Subcutaneous abdominal adipose tissue (tissue), 5 donors: ENCODE results near the gene SLC25A43.
"Not testable (repeated sequence)": the region's sequence is repeated elsewhere in the genome, so short reads cannot be mapped to it uniquely, and the experiment has no call there.

Experiments used
- H3K27ac ChIP-seq: one replicate; pipeline ENCODE4 v1.7.0; 2013; ENCODE audit warnings: low read depth, mild to moderate bottlenecking, inconsistent platforms, low read length, moderate library complexity
- H3K27me3 ChIP-seq, 5 donors: one replicate each; pipeline ENCODE4 v1.7.0; 2013; ENCODE audit warnings: low read length in 5 of 5, inconsistent platforms in 1 of 5; ENCODE audit not compliant: control insufficient read depth in 5 of 5, insufficient read depth in 4 of 5
- H3K36me3 ChIP-seq, 5 donors: one replicate each; pipeline ENCODE4 v1.7.0; 2013; ENCODE audit warnings: low read length in 5 of 5; ENCODE audit not compliant: control insufficient read depth in 5 of 5, insufficient read depth in 5 of 5
- H3K4me1 ChIP-seq, 5 donors: one replicate each; pipeline ENCODE4 v1.7.0; 2013; ENCODE audit warnings: low read length in 5 of 5, mild to moderate bottlenecking in 3 of 5, moderate library complexity in 1 of 5; ENCODE audit not compliant: control insufficient read depth in 5 of 5, insufficient read depth in 5 of 5
- H3K4me3 ChIP-seq, 5 donors: one replicate each; pipeline ENCODE4 v1.7.0; 2013; ENCODE audit warnings: low read length in 5 of 5, low read depth in 1 of 5
- H3K9ac ChIP-seq, 5 donors: one replicate each; pipeline ENCODE4 v1.7.0; 2013; ENCODE audit warnings: low read length in 5 of 5, mild to moderate bottlenecking in 4 of 5, moderate library complexity in 3 of 5
- H3K9me3 ChIP-seq, 5 donors: one replicate each; pipeline ENCODE4 v1.7.0; 2013; ENCODE audit warnings: low read length in 5 of 5; ENCODE audit not compliant: control insufficient read depth in 5 of 5
- donor health status: healthy.
- donor health status: healthy.
- donor health status: healthy.
- donor health status: healthy.
- donor health status: healthy.

SLC25A43 gene

DNA sequence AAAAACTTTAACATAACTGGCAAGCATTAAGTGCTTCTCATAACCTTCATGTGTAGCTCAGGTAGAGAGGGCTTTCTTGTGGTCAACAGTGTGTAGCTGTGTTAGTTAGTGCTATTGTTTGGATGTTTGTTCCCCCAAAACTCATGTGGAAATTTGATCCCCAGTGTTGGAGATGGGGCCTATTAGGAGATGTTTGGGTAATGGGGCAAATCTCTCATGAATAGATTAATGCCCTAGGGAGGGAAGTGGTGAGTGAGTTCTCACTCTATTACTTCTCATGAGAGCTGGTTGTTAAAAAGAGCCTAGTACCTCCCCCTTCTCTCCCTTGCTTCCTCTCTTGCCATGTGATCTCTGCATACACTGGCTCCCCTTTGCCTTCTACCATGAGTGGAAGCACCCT lies 16.5 kb upstream of the SLC25A43 start:
- H3K27ac ChIP-seq = no peak overlapping the region
- H3K4me3 ChIP-seq = no peak overlapping the region
- H3K9me3 ChIP-seq = peaks cover 0 to 2% (median 0%) of the 10 kb centered on the region in 5 donors
- no peaks in the 10 kb centered on the region for H3K36me3 ChIP-seq
- H3K4me1 ChIP-seq = no peaks in the 10 kb centered on the region
- H3K9ac ChIP-seq = no peak overlapping the region
- peaks cover 0 to 2% (median 0%) of the 10 kb centered on the region in 5 donors for H3K27me3 ChIP-seq

DNA sequence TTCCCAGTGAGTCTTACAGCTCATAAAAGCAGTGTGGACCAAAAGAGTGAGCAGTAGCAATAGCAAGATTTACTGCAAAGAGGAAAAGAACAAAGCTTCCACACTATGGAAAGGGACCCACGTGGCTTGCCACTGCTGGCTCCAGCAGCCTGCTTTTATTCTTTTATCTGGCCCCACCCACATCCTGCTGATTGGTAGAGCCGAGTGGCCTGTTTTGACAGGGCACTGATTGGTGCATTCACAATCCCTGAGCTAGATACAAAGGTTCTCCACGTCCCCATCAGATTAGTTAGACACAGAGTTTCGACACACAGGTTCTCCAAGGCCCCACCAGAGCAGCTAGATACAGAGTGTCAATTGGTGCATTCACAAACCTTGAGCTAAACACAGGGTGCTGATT lies 12.5 kb upstream of the SLC25A43 start:
- not testable (repeated sequence) for H3K9me3 ChIP-seq, H3K27ac ChIP-seq, H3K4me1 ChIP-seq, H3K9ac ChIP-seq, H3K4me3 ChIP-seq, H3K27me3 ChIP-seq, H3K36me3 ChIP-seq

GRCh38 chrX:119387426-119387825 lies 11.7 kb upstream of the SLC25A43 start:
- H3K36me3 ChIP-seq, H3K27ac ChIP-seq, H3K9ac ChIP-seq, H3K4me1 ChIP-seq, H3K27me3 ChIP-seq, H3K4me3 ChIP-seq, H3K9me3 ChIP-seq: not testable (repeated sequence)

- Histone ChIP-seq H3K36me3 (no peaks in the 10 kb centered on the region), H3K27me3 (no peaks in the 10 kb centered on the region), H3K9ac (no peak overlapping the region), H3K27ac (no peak overlapping the region), H3K9me3 (peaks cover 0 to 5% (median 0%) of the 10 kb centered on the region in 5 donors), H3K4me3 (peak overlapping the region in 1 of 5 donors; percentile 10), H3K4me1 (no peaks in the 10 kb centered on the region)
These were observed 9.9 kb upstream of the SLC25A43 start for GRCh38 chrX:119389214-119389613.

GRCh38 chrX:119389871-119390501 lies 9.2 kb upstream of the SLC25A43 start:
- no peaks in the 10 kb centered on the region for H3K4me1 ChIP-seq
- H3K9me3 ChIP-seq = peaks cover 0 to 5% (median 0%) of the 10 kb centered on the region in 5 donors
- H3K36me3 ChIP-seq = no peaks in the 10 kb centered on the region
- no peaks in the 10 kb centered on the region for H3K27me3 ChIP-seq
- H3K4me3 ChIP-seq = peak overlapping the region in 1 of 5 donors; percentile 10
- no peak overlapping the region for H3K27ac ChIP-seq
- no peak overlapping the region for H3K9ac ChIP-seq

DNA sequence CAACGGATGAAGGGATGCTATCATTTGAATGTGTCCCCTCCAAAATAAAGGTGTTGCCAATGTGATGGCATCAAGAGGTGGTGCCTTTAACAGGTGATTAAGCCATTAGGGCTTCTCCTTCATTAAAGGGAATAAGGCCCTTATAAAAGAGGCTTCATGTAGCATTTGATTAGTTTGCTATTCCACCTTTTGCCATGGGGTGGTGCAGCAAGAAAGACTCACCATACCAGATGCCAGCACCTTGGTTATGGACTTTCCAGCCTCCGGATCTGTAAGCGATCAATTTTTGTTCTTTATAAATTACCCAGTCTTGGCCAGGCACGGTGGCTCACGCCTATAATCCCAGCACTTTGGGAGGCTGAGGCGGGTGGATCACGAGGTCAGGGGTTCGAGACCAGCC lies 7.9 kb upstream of the SLC25A43 start:
- H3K9me3 ChIP-seq = peaks cover 0 to 5% (median 0%) of the 10 kb centered on the region in 5 donors
- no peak overlapping the region for H3K4me3 ChIP-seq
- no peak overlapping the region for H3K27ac ChIP-seq
- no peak overlapping the region for H3K9ac ChIP-seq
- no peaks in the 10 kb centered on the region for H3K4me1 ChIP-seq
- H3K27me3 ChIP-seq = no peaks in the 10 kb centered on the region
- H3K36me3 ChIP-seq = no peaks in the 10 kb centered on the region

GRCh38 chrX:119393144-119393543 lies 6.0 kb upstream of the SLC25A43 start:
- Histone ChIP-seq H3K4me3 (no peak overlapping the region), H3K9me3 (peaks cover 0 to 5% (median 0%) of the 10 kb centered on the region in 5 donors), H3K36me3 (no peaks in the 10 kb centered on the region), H3K9ac (no peak overlapping the region), H3K4me1 (no peaks in the 10 kb centered on the region), H3K27ac (no peak overlapping the region), H3K27me3 (peaks cover 0 to under 1% (median 0%) of the 10 kb centered on the region in 5 donors)

GRCh38 chrX:119398587-119398973 lies 556 bp upstream of the SLC25A43 start:
- Histone ChIP-seq H3K27ac (peak overlapping the region; percentile 80), H3K27me3 (peaks cover 0 to 3% (median 0%) of the 10 kb centered on the region in 5 donors), H3K4me1 (peaks cover 0 to 23% (median 18%) of the 10 kb centered on the region in 5 donors), H3K9me3 (no peaks in the 10 kb centered on the region), H3K36me3 (no peaks in the 10 kb centered on the region), H3K4me3 (peak overlapping the region; percentile 48 to 74 (median 67)), H3K9ac (peak overlapping the region; percentile 52 to 81 (median 66))

GRCh38 chrX:119399772-119400101 lies 601 bp downstream of the SLC25A43 start:
- peaks cover 0 to 32% (median 18%) of the 10 kb centered on the region in 5 donors for H3K4me1 ChIP-seq
- no peaks in the 10 kb centered on the region for H3K9me3 ChIP-seq
- peak overlapping the region; percentile 63 to 71 (median 66) for H3K4me3 ChIP-seq
- H3K27me3 ChIP-seq = peaks cover 0 to 3% (median 0%) of the 10 kb centered on the region in 5 donors
- no peaks in the 10 kb centered on the region for H3K36me3 ChIP-seq
- H3K9ac ChIP-seq = peak overlapping the region; percentile 25 to 72 (median 58)
- peak overlapping the region; percentile 80 for H3K27ac ChIP-seq

DNA sequence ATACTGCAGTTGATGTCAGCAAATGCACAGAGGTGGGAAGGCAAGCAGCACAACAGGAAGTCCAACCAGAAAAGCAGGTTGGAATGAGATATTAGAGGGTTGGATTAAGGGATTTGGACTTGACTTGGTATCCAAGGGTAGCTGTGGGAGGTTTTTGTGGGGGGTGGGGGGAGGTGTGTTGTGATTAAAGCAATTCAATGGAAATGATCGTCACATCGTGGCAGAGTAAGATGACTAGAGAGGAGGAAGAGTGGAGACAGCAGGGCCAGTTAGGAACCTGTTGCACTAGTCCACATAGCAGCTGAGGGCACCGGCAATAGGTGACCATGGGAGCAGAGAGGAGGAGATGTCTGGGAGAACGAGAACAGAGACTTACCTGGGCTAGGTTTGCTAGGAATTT lies 2.4 kb downstream of the SLC25A43 start:
- Histone ChIP-seq H3K4me1 (peaks cover 0 to 33% (median 21%) of the 10 kb centered on the region in 5 donors), H3K9ac (no peak overlapping the region), H3K4me3 (no peak overlapping the region), H3K27ac (no peak overlapping the region), H3K36me3 (peaks cover 0 to 2% (median 0%) of the 10 kb centered on the region in 5 donors), H3K27me3 (peaks cover 0 to 3% (median 0%) of the 10 kb centered on the region in 5 donors), H3K9me3 (no peaks in the 10 kb centered on the region)
